Lung (tissue), 12 donors: ENCODE results near the gene TMEM178B. TPM values are rescaled to one million over a fixed set of nuclear protein-coding genes. Genes with fewer than 3 reads are reported as not detected.
A peak's percentile ranks its signal among the peaks of the same experiment; 100 is the strongest.
"Not testable (repeated sequence)": the region's sequence is repeated elsewhere in the genome, so short reads cannot be mapped to it uniquely, and the experiment has no call there.

Experiments used
- ATAC-seq: fragments of 200-7000 bp; cut with Tn5 transposase; one replicate; pipeline ENCODE4 v1.9.1; 2020; ENCODE audit warnings: moderate number of reproducible peaks; ENCODE audit not compliant: insufficient read depth, low FRiP score
- DNase-seq, 3 donors: peaks; one replicate each; pipeline ENCODE4 v3.0.0-alpha.2; 2013 to 2017
- H3K27ac ChIP-seq, 2 donors: one replicate each; pipeline ENCODE4 v1.5.1; 2013; ENCODE audit warnings: mild to moderate bottlenecking in 2 of 2, moderate library complexity in 2 of 2, control low read depth in 1 of 2, inconsistent platforms in 1 of 2, low read depth in 1 of 2, low read length in 1 of 2
- H3K27me3 ChIP-seq, 3 donors: one replicate each; pipeline ENCODE4 v1.5.1; 2013; ENCODE audit warnings: low read length in 2 of 3; ENCODE audit not compliant: control insufficient read depth in 3 of 3, insufficient read depth in 3 of 3
- H3K36me3 ChIP-seq, 4 donors: one replicate each; pipeline ENCODE4 v1.5.1; 2013; ENCODE audit warnings: low read length in 4 of 4, mild to moderate bottlenecking in 1 of 4, moderate library complexity in 1 of 4; ENCODE audit not compliant: control insufficient read depth in 4 of 4, insufficient read depth in 4 of 4
- H3K4me1 ChIP-seq, 5 donors: one replicate each; pipeline ENCODE4 v1.5.1; 2013; ENCODE audit warnings: low read length in 5 of 5, mild to moderate bottlenecking in 2 of 5, moderate library complexity in 1 of 5; ENCODE audit not compliant: control insufficient read depth in 5 of 5, insufficient read depth in 5 of 5
- H3K4me3 ChIP-seq: one replicate; pipeline ENCODE4 v1.5.1; 2013; ENCODE audit warnings: mild to moderate bottlenecking, control low read depth, moderate library complexity
- H3K9ac ChIP-seq, 2 donors: one replicate each; pipeline ENCODE4 v1.5.1; 2013; ENCODE audit warnings: low read length in 2 of 2, control low read depth in 1 of 2; ENCODE audit not compliant: insufficient read depth in 1 of 2
- H3K9me3 ChIP-seq, 4 donors: one replicate each; pipeline ENCODE4 v1.5.1; 2013; ENCODE audit warnings: low read length in 3 of 4, mild to moderate bottlenecking in 1 of 4, moderate library complexity in 1 of 4; ENCODE audit not compliant: control insufficient read depth in 4 of 4, insufficient read depth in 3 of 4
- CTCF ChIP-seq: IDR thresholded peaks from 2 replicates; pipeline ENCODE4 v1.5.1; 2012; ENCODE audit warnings: mild to moderate bottlenecking; ENCODE audit errors: control extremely low read depth, extremely low read depth
- WGBS, 2 donors: extraction: QIAGEN DNeasy Blood & Tissue Kit; methylation state at CpG; one replicate each; pipeline ENCODE4 v1.1.7; 2013; 5-methylcytosine and 5-hydroxymethylcytosine counted together
- polyA plus RNA-seq, 2 donors: library from polyadenylated mRNA; stranded (reverse); fragments of 200-250 nt; gene quantifications; one replicate each; pipeline ENCODE4 v1.2.1, GENCODE V29; 2013
- total RNA-seq, 2 donors: library from RNA; depleted of rRNA in 1 of 2; stranded (reverse); fragments of >200 nt in 1 of 2; gene quantifications; one replicate each; pipeline ENCODE4 v1.2.1, GENCODE V29; 2014 to 2021
- donor health status: control.
- donor health status: control.
- donor health status: Bipolar disorder and iron deficiency.
- donor health status: healthy.
- donor health status: DM: yes; HTN: yes; CAD: no.

TMEM178B gene
- total and polyA plus RNA-seq, 4 donors = 0.04 to 2.4 (median 0.48) TPM

- Histone ChIP-seq H3K9ac (no peak overlapping the region), H3K36me3 (no peaks in the 10 kb centered on the region), H3K9me3 (peaks cover 0 to 5% (median 0%) of the 10 kb centered on the region in 4 donors), H3K4me1 (no peaks in the 10 kb centered on the region), H3K4me3 (no peak overlapping the region), H3K27ac (no peak overlapping the region), H3K27me3 (no peaks in the 10 kb centered on the region)
- DNase-seq = no peak
- no peak for TF ChIP-seq CTCF
- no peak for ATAC-seq
- 83 to 88% methylated on average over 3 of the region's 3 CpGs for WGBS, 2 donors
These were observed 16.1 kb upstream of the TMEM178B start for GRCh38 chr7:141057788-141058187.

GRCh38 chr7:141067856-141068255 lies 6.0 kb upstream of the TMEM178B start:
- WGBS, 2 donors = 85 to 94% methylated on average over 7 to 8 of the region's 16 CpGs
- not testable (repeated sequence) for DNase-seq

GRCh38 chr7:141071260-141071854 lies 2.5 kb upstream of the TMEM178B start:
- H3K4me3 ChIP-seq = no peak overlapping the region
- H3K36me3 ChIP-seq = no peaks in the 10 kb centered on the region
- no peak overlapping the region for H3K27ac ChIP-seq
- no peak for TF ChIP-seq CTCF
- H3K9me3 ChIP-seq = peaks cover 0 to 1% (median 0%) of the 10 kb centered on the region in 4 donors
- 2 to 3% methylated on average over 30 of the region's 30 CpGs for WGBS, 2 donors
- ATAC-seq = peak; percentile 51
- H3K4me1 ChIP-seq = peaks cover 0 to 29% (median 8%) of the 10 kb centered on the region in 5 donors
- DNase-seq = peak; percentile 78 to 81 (median 79)
- H3K27me3 ChIP-seq = peaks cover 0 to 62% (median 20%) of the 10 kb centered on the region in 3 donors
- H3K9ac ChIP-seq = peak overlapping the region in 1 of 2 donors; percentile 23

More at GRCh38 chr7:141067856-141068255, 6.0 kb upstream of the TMEM178B start:
- H3K4me1 ChIP-seq = peaks cover 0 to 18% (median 5%) of the 10 kb centered on the region in 5 donors
- ATAC-seq, H3K36me3 ChIP-seq, H3K9ac ChIP-seq, H3K27ac ChIP-seq, H3K4me3 ChIP-seq, H3K9me3 ChIP-seq: not testable (repeated sequence)
- peaks cover 0 to 36% (median 8%) of the 10 kb centered on the region in 3 donors for H3K27me3 ChIP-seq

- Histone ChIP-seq H3K4me1 (peaks cover 0 to 29% (median 8%) of the 10 kb centered on the region in 5 donors), H3K27ac (no peak overlapping the region), H3K36me3 (no peaks in the 10 kb centered on the region), H3K27me3 (peaks cover 0 to 68% (median 26%) of the 10 kb centered on the region in 3 donors), H3K9ac (no peak overlapping the region), H3K4me3 (no peak overlapping the region), H3K9me3 (peaks cover 0 to 1% (median 0%) of the 10 kb centered on the region in 4 donors)
- 5 to 6% methylated on average over 21 of the region's 21 CpGs for WGBS, 2 donors
- no peak for TF ChIP-seq CTCF
- ATAC-seq (no peak), DNase-seq (peak in 2 of 3 donors; percentile 3 to 15)
These were observed 1.9 kb upstream of the TMEM178B start for GRCh38 chr7:141071855-141072547.
